Activated CD4-positive, CD25-positive, alpha-beta regulatory T cell (primary cell): ENCODE data around the gene GINS1.
"Not testable (repeated sequence)": the region's sequence is repeated elsewhere in the genome, so short reads cannot be mapped to it uniquely, and the experiment has no call there.

Experiments
- DNase-seq, 4 experiments: peaks; one replicate each; lab custom pipeline; 2025; lab: John Stamatoyannopoulos, UW

The GINS1 gene

GRCh38 chr20:25389858-25390537 is 17.5 kb upstream of the GINS1 start:
- DNase-seq: peak in 1 of 4 experiments; percentile 4

- peak; percentile 85 to 91 (median 89) for DNase-seq
Measured at GRCh38 chr20:25390538-25391528, 16.6 kb upstream of the GINS1 start, which contains the start of gene ABHD12. ABHD12 (minus strand) TSS chr20:25390835; CDS start chr20:25390703, 132 bp downstream.

- no peak for DNase-seq
Measured at GRCh38 chr20:25394276-25394675, 13.2 kb upstream of the GINS1 start.

- DNase-seq: no peak
Measured at GRCh38 chr20:25394996-25395395, 12.5 kb upstream of the GINS1 start.

GRCh38 chr20:25397096-25397495 is 10.4 kb upstream of the GINS1 start:
- DNase-seq: no peak

DNA sequence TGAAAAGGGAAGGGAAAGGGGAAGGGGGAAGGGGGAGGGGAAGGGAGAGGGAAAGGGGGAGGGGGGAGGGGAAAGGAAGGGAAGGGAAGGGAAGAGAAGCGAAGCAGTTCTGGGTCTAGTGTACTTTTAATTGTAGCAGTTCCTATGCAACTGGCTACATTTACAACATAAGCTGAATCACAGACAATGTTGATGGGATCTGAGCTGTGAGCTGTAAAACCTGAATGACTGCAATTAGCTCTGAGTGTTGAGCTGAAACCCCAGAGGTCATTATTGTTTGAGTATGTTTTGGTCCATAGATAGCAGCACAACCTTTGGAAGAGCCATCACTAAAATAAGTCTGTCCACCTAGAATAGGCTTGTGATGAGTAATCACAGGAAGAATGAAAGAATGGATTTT is 9.7 kb upstream of the GINS1 start:
- DNase-seq: no peak

DNA sequence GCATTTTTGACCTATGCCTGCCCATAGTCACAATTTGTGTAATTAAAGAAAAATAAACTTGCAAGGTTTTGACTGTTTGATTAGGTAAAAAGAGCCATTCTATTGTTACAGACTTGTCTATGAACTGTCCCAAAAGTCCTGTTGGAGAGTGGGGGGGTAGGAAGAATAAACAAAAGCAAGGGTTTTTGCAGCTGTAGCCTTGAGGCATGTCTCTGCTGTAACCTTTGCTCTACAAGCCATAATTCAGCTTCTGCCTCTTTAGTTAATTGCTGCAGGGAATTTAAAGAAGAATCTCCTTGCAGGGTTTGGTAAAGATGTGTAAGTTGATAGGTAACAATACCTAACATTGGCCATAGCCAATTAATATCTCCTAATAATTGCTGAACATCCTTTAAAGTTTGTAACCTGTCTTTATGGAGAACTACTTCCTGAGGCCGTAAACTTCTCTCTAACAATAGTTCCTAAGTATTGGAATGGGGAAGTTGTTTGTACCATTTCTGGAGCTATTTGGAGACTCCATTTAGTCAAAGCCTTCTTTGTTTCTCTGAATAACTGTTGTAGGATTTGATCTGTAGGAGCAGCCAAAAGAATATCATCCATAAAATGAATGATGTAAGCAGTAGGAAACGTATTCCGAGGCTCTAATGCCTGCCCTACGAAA is 9.0 kb upstream of the GINS1 start:
- DNase-seq: no peak

- DNase-seq: no peak
Measured at GRCh38 chr20:25399037-25399430, 8.4 kb upstream of the GINS1 start.

DNA sequence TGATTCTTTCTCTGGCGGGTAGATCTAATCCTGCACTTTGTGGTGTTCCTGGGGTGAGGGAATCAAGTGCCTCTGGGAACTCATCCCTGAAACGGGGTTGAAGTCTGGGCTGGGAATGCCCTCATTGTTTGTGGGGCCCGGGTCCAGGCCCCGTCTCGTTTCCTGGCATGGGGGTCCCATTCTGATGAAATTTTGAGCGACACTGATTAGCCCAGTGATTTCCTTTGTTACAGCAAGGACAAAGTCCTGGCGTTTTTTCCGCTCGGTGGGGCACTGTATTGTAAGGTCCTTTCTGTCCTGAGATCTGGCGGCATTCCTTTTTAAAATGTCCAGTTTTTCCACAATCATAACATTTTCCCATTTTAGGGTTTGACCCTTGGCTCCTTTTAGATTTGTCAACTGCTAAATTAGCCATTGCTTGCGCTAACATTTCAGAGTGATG is 7.2 kb upstream of the GINS1 start:
- not testable (repeated sequence) for DNase-seq

DNA sequence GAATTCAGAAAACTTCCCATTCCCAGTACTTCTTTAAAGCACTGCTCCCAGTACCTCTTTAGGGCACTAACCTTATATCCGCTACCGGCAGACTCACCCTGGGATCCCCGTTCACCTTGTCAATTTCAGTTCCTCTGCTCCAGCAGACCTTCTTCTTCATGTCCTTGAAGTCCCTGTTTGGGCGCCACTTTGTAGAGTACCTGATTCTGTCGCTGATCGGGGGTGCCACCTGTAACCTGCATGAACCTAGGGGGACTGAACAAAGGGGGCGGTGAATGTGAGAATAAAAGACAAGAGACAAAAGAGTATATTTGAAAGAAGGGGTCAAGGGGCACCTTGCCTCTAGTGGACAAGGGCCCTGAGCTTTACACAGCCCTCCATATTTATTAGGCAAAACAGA is 4.9 kb upstream of the GINS1 start:
- DNase-seq: no peak

DNA sequence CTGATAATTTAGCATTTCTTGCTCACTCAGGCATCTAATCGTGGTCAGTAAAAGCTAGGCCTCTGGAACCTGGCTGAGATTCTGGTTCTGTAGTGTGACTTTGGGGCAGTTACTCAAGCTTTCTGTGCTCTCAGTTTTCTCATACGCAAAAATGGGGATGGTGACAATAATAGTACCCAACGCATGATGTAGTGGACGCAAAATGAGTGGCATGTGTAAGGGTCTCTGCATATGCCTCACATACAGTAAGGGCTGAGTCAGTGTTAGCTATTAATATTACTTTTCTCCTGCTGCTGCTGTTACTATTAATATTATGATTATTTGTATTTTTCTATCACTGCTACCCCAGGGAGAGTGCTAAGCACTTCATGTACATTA is 686 bp downstream of the GINS1 start:
- no peak for DNase-seq

- no peak for DNase-seq
Measured at GRCh38 chr20:25408890-25409289, 1.4 kb downstream of the GINS1 start.

DNA sequence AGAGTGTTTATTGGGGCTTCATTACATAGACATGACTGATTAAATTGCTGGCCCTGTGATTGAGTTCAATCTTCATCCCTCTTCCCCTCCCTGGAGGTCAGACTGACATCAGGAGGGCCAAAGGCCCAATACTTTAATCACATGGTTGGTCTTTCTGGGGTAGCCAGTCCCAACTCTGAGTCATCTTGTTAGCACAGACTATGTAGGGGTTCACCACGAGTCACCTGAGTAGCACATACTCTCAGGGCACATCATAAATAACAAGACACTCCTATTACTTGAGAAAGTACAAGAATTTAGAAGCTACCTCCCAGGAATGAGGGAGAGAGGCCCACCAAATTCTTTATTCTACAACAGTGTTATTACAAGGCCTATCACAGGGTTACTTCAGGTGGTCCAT is 11.3 kb downstream of the GINS1 start:
- no peak for DNase-seq

- no peak for DNase-seq
Measured at GRCh38 chr20:25421102-25421501, 13.6 kb downstream of the GINS1 start.

DNA sequence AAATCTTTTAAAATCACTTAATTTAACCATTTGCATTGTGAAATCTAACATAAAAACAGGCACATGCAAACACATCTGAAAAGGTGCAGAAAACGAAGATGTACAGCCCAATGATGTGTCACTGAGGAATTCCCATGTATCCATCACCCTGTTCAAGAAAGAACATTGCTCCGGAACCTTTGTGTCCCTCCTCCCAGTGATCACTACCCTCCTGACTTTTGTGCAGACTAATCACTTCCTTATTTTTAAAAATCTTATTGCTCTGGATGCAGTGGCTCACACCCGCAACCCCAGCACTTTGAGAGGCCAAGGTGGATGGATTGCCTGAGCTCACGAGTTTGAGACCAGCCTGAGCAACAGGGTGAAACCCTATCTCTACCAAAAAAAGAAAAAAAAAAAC is 14.6 kb downstream of the GINS1 start:
- DNase-seq: no peak

DNA sequence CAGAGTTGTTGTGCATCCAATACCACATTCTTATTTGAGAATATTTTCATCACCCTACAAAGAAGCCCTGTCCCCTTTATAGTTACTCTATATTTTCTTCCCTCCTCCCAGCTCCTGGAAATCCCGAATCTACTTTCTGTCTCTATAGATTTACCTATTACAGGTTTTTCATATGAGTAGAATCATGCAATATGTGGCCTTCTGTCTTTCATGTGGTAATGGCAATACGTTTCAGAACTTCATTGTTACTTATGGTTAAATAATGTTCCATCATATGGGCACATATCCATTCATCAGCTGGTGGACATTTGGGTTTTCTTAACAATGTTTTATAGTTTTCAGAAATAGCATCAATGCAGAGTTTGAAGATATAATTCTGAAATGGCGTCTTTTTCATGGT is 17.1 kb downstream of the GINS1 start:
- DNase-seq: no peak

- no peak for DNase-seq
Measured at GRCh38 chr20:25437153-25437581, 29.7 kb downstream of the GINS1 start.

DNA sequence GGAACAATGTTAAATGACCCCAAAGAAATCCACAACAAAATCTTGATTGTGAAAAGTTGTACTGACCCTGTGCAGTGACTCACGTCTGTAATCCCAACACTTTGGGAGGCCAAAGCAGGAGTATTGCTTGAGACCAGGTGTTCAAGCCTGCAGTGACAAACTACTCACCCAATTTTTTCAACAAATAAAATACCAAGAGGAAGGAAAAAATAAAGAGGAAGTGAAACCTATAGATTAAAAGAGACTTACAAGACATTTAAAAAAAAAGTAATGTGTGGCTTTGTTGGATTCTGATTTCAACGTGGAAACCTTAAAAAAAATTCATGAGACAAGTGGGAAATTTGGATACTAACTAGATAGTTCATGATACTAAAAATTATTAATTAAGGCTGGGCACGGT is 31.9 kb downstream of the GINS1 start:
- DNase-seq: no peak

DNA sequence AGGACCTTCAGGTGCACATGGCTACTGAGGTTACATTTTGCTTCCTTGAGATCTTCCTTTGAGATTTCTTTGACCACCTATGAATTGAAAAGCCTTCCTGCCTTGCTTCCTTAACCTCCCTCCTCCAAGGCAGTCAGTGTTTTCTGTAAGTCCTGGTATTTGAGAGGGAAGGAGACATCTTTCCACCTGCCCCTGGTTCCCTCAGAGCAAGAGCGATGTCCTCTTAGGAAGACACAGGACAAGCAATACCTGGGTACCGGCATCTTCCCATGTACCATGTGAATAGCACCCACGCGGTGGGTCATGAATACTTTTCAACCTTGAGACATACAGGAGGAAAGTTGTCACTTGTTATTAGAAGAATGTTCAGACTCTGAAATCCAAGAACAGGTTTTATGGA is 37.1 kb downstream of the GINS1 start:
- DNase-seq: no peak

DNA sequence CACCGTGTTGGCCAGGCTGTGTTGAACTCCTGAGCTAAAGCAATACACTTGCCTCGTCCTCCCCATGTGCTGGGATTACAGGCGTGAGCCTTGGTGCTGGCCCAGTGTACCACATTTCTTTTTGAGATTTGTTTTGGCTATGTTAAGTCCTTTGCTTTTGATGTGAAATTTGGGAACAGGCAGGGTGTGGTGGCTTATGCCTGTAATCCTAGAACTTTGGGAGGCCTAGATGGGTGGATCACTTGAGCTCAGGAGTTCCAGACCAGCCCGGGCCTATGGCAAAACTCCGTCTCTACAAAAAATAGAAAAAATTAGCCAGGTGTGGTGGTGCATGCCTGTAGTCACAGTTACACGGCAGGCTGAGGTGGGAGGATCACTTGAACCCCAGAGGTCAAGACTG is 40.2 kb downstream of the GINS1 start:
- no peak for DNase-seq

GRCh38 chr20:25452333-25452732 is 44.9 kb downstream of the GINS1 start:
- DNase-seq: no peak

DNA sequence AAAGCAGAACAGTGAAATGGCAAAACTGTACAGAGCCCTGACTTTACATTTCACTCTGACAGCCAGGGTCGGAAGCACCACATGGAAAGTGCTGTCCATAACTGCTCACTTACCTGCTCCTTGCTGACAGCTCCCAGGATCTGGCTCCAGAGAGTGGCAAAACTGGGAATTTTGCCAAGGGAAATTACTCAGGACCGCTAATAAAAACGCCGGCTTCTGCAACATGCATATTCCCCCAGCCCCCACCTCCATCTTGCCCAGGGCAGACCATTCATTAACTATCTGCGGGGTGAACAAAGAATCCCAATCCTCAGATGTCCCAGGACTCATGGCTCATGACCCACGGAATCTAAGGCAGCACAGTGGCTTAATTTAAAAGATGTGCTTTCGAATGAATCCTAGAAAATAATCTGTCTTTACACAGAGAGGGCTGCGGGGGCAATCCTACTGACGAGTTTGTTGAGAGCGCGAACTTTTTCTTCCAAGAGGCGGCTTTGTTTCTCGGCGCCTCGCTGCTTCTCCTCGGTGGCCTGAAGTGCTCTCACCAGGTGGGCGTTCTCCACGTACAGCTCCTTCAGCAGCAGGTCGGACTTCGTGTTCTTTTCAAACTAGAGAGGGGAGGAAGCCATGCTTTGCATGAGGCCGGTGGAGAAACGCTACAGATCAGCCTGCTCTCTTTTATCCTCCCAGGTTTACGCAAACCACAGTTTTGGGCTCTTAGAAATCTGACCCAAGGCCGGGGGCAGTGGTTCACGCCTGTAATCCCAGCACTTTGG is 45.8 kb downstream of the GINS1 start:
- DNase-seq: no peak
